ENCODE data around the gene SAMD7.

SAMD7 gene

GRCh38 chr3:169966428-169966950, 55.1 kb downstream of the SAMD7 start, which contains the start of gene SEC62:
SEC62 (plus strand) TSS chr3:169966807; CDS start chr3:169966823, 16 bp downstream.
- DNase-seq (ENCODE audit: low spot score), result peak; percentile 98

- peak; percentile 84 for DNase-seq (ENCODE audit: low spot score)
These were observed 55.9 kb downstream of the SAMD7 start for GRCh38 chr3:169966951-169967915.

- no peak for DNase-seq (ENCODE audit: low spot score)
These were observed 57.0 kb downstream of the SAMD7 start for GRCh38 chr3:169968224-169968885.

- DNase-seq (ENCODE audit: low spot score), result no peak
These were observed 58.1 kb downstream of the SAMD7 start for GRCh38 chr3:169969174-169970095.

GRCh38 chr3:169970847-169971246, 59.5 kb downstream of the SAMD7 start:
- DNase-seq (ENCODE audit: low spot score), result no peak

- DNase-seq (ENCODE audit: low spot score), result no peak
These were observed 60.1 kb downstream of the SAMD7 start for GRCh38 chr3:169971522-169971921.

GRCh38 chr3:169980055-169980454, 68.7 kb downstream of the SAMD7 start:
- no peak for DNase-seq (ENCODE audit: low spot score)

GRCh38 chr3:169984292-169984691, 72.9 kb downstream of the SAMD7 start:
- DNase-seq (ENCODE audit: low spot score), result no peak

Measured in D341Med (cell line).